CD4-positive, alpha-beta T cell treated with Interleukin-15 for 4 hours (primary cell): ENCODE data around the gene PLPP6.
A peak's percentile ranks its signal among the peaks of the same experiment; 100 is the strongest.

Experiments used
- DNase-seq: peaks from one replicate; pipeline ENCODE4 v3.0.0-alpha.2; 2020; ENCODE audit warnings: low spot score

Gene PLPP6

GRCh38 chr9:4700091-4700490 lies 38.0 kb downstream of the PLPP6 start:
- DNase-seq = no peak

- no peak for DNase-seq
Measured at GRCh38 chr9:4700932-4701331, 38.8 kb downstream of the PLPP6 start.

- no peak for DNase-seq
Measured at GRCh38 chr9:4701526-4701925, 39.4 kb downstream of the PLPP6 start.

- no peak for DNase-seq
Measured at GRCh38 chr9:4704129-4704528, 42.0 kb downstream of the PLPP6 start.

GRCh38 chr9:4706021-4706420 lies 43.9 kb downstream of the PLPP6 start:
- no peak for DNase-seq

GRCh38 chr9:4706971-4707622 lies 45.0 kb downstream of the PLPP6 start:
- DNase-seq = peak; percentile 6

GRCh38 chr9:4709380-4709779 lies 47.3 kb downstream of the PLPP6 start:
- DNase-seq = no peak

- DNase-seq = no peak
Measured at GRCh38 chr9:4713849-4714248, 51.8 kb downstream of the PLPP6 start.

- DNase-seq = no peak
Measured at GRCh38 chr9:4714266-4715016, 52.3 kb downstream of the PLPP6 start.
